IMR-90 (cell line): ENCODE results near the gene KIAA0513. TPM values are rescaled to one million over a fixed set of nuclear protein-coding genes. Genes with fewer than 3 reads are reported as not detected.

Experiments used
- ATAC-seq: fragments of 200-7000 bp; cut with Tn5 transposase; 2 replicates; pipeline ENCODE4 v1.9.1; 2020; ENCODE audit warnings: low read depth, mild to moderate bottlenecking, moderate library complexity
- BruUV-seq: library from RNA; stranded (reverse); fragments of 400-500 nt; replicated peaks from 2 replicates; lab custom pipeline; 2021; lab: Mats Ljungman, UMichigan
- CTCF ChIA-PET: fragments of 300-600 bp; formaldehyde crosslinking; extraction: SDS; loops from one replicate; lab custom pipeline; 2021; ENCODE audit warnings: antibody characterized with exemption; lab: Yijun Ruan, JAX
- POLR2A ChIA-PET: fragments of 300-600 bp; sonication (Branson Sonifier 250); formaldehyde crosslinking; loops from one replicate; lab custom pipeline; 2022; ENCODE audit warnings: antibody characterized with exemption; ENCODE audit not compliant: unreplicated experiment; lab: Charles Lee
- DNase-seq: peaks from one replicate; pipeline ENCODE4 v3.0.0; 2013
- H2AFZ ChIP-seq: replicated peaks from 2 replicates; pipeline ENCODE3; 2013; ENCODE audit warnings: low read length, mild to moderate bottlenecking; ENCODE audit not compliant: poor library complexity
- H2AK5ac ChIP-seq: 2 replicates; pipeline ENCODE4 v1.6.1; 2013; ENCODE audit warnings: low read depth, low read length, inconsistent platforms
- H2AK9ac ChIP-seq: replicated peaks from 2 replicates; pipeline ENCODE3; 2013; ENCODE audit warnings: mild to moderate bottlenecking, low read depth, low read length, moderate library complexity; ENCODE audit not compliant: poor library complexity
- H2BK120ac ChIP-seq: 2 replicates; pipeline ENCODE4 v1.6.1; 2013; ENCODE audit warnings: low read depth, low read length, inconsistent platforms
- H2BK15ac ChIP-seq: 3 replicates; pipeline ENCODE4 v1.6.1; 2013; ENCODE audit warnings: low read depth, low read length, inconsistent platforms
- H2BK20ac ChIP-seq: 2 replicates; pipeline ENCODE4 v1.6.1; 2013; ENCODE audit warnings: low read depth, mild to moderate bottlenecking, inconsistent platforms, low read length, moderate library complexity
- H2BK5ac ChIP-seq: 2 replicates; pipeline ENCODE4 v1.6.1; 2013; ENCODE audit warnings: mild to moderate bottlenecking, low read depth, low read length, inconsistent platforms; ENCODE audit not compliant: poor library complexity, severe bottlenecking
- H3K14ac ChIP-seq: replicated peaks from 2 replicates; pipeline ENCODE4 v1.6.1; 2013; ENCODE audit warnings: low read depth, low read length, inconsistent platforms
- H3K18ac ChIP-seq: 2 replicates; pipeline ENCODE4 v1.6.1; 2013; ENCODE audit warnings: low read depth, low read length, control low read depth
- H3K23ac ChIP-seq: 2 replicates; pipeline ENCODE4 v1.6.1; 2013; ENCODE audit warnings: low read depth, low read length, inconsistent platforms
- H3K27ac ChIP-seq: 2 replicates; pipeline ENCODE4 v1.5.1; 2013; ENCODE audit warnings: mild to moderate bottlenecking, control low read depth, low read length; ENCODE audit not compliant: insufficient read depth
- H3K27me3 ChIP-seq: 2 replicates; pipeline ENCODE4 v1.6.1; 2013; ENCODE audit warnings: low read length; ENCODE audit not compliant: control insufficient read depth, insufficient read depth
- H3K36me3 ChIP-seq: 2 replicates; pipeline ENCODE4 v1.6.1; 2013; ENCODE audit warnings: low read length, mixed read lengths; ENCODE audit not compliant: control insufficient read depth, insufficient read depth
- H3K4ac ChIP-seq: 2 replicates; pipeline ENCODE4 v1.6.1; 2013; ENCODE audit warnings: low read depth, low read length, inconsistent platforms
- H3K4me1 ChIP-seq: 2 replicates; pipeline ENCODE4 v1.6.1; 2013; ENCODE audit warnings: low read length, mixed read lengths; ENCODE audit not compliant: control insufficient read depth, insufficient read depth
- H3K4me2 ChIP-seq: 2 replicates; pipeline ENCODE4 v1.6.1; 2013; ENCODE audit warnings: low read depth, mild to moderate bottlenecking, control low read depth, low read length, moderate library complexity
- H3K4me3 ChIP-seq: 2 replicates; pipeline ENCODE4 v1.5.1; 2013; ENCODE audit warnings: low read depth, mild to moderate bottlenecking, control low read depth, low read length, moderate library complexity; ENCODE audit not compliant: insufficient read depth
- H3K56ac ChIP-seq: 2 replicates; pipeline ENCODE4 v1.6.1; 2013; ENCODE audit warnings: low read length, inconsistent platforms; ENCODE audit not compliant: insufficient read depth; ENCODE audit errors: extremely low read depth
- H3K79me1 ChIP-seq, 2 experiments: 2 replicates each; pipeline ENCODE4 v1.6.1; 2013; ENCODE audit warnings: low read length in 2 of 2, inconsistent platforms in 1 of 2, low read depth in 1 of 2
- H3K9ac ChIP-seq: 2 replicates; pipeline ENCODE4 v1.6.1; 2013; ENCODE audit warnings: low read depth, low read length, control low read depth
- H3K9me1 ChIP-seq: 2 replicates; pipeline ENCODE4 v1.6.1; 2013; ENCODE audit warnings: low read length, inconsistent platforms; ENCODE audit not compliant: insufficient read depth
- H3K9me3 ChIP-seq: 2 replicates; pipeline ENCODE4 v1.6.1; 2013; ENCODE audit warnings: low read length; ENCODE audit not compliant: control insufficient read depth, insufficient read depth
- H4K20me1 ChIP-seq: 2 replicates; pipeline ENCODE4 v1.6.1; 2013; ENCODE audit warnings: low read length, inconsistent platforms; ENCODE audit not compliant: insufficient read depth
- H4K5ac ChIP-seq: 2 replicates; pipeline ENCODE4 v1.6.1; 2013; ENCODE audit warnings: mild to moderate bottlenecking, low read depth, low read length, control low read depth
- H4K8ac ChIP-seq, 2 experiments: 2 replicates each; pipeline ENCODE4 v1.6.1; 2013; ENCODE audit warnings: low read depth in 2 of 2, low read length in 2 of 2, control low read depth in 1 of 2, inconsistent platforms in 1 of 2
- H4K91ac ChIP-seq: 2 replicates; pipeline ENCODE4 v1.6.1; 2013; ENCODE audit warnings: low read depth, low read length, inconsistent platforms; ENCODE audit not compliant: insufficient read depth
- BHLHE40 ChIP-seq: fragments of 150-350 bp; IDR thresholded peaks from 2 replicates; pipeline ENCODE4 v1.6.1; 2016; ENCODE audit warnings: mild to moderate bottlenecking, low read depth, low read length
- CEBPB ChIP-seq: IDR thresholded peaks from 2 replicates; pipeline ENCODE4 v1.6.1; 2012; ENCODE audit warnings: low read depth, low read length, improper control_type of control experiment
- CHD1 ChIP-seq: IDR thresholded peaks from 2 replicates; pipeline ENCODE4 v1.6.1; 2012; ENCODE audit warnings: low read depth, low read length, improper control_type of control experiment
- CTCF ChIP-seq: conservative IDR thresholded peaks from 2 replicates; pipeline ENCODE4 v1.5.1; 2012; ENCODE audit warnings: mild to moderate bottlenecking, low read depth, low read length, improper control_type of control experiment
- ELK1 ChIP-seq: fragments of 150-350 bp; IDR thresholded peaks from 2 replicates; pipeline ENCODE4 v1.6.1; 2016; ENCODE audit warnings: low read depth, mild to moderate bottlenecking, low read length, moderate library complexity, borderline replicate concordance
- FOS ChIP-seq: fragments of 150-350 bp; IDR thresholded peaks from 2 replicates; pipeline ENCODE4 v1.6.1; 2016; ENCODE audit warnings: low read depth, low read length
- MAFK ChIP-seq: IDR thresholded peaks from 2 replicates; pipeline ENCODE4 v1.6.1; 2012; ENCODE audit warnings: low read depth, low read length, improper control_type of control experiment
- MAZ ChIP-seq: IDR thresholded peaks from 2 replicates; pipeline ENCODE4 v1.6.1; 2012; ENCODE audit warnings: low read depth, mild to moderate bottlenecking, low read length, improper control_type of control experiment, moderate library complexity, borderline replicate concordance
- MXI1 ChIP-seq: IDR thresholded peaks from 2 replicates; pipeline ENCODE4 v1.6.1; 2012; ENCODE audit warnings: low read depth, mild to moderate bottlenecking, low read length, moderate library complexity, borderline replicate concordance
- NFE2L2 ChIP-seq: fragments of 150-350 bp; IDR thresholded peaks from 2 replicates; pipeline ENCODE4 v1.6.1; 2016; ENCODE audit warnings: low read depth, mild to moderate bottlenecking, low read length
- RAD21 ChIP-seq: IDR thresholded peaks from 2 replicates; pipeline ENCODE4 v1.6.1; 2012; ENCODE audit warnings: low read length, improper control_type of control experiment
- RCOR1 ChIP-seq: IDR thresholded peaks from 2 replicates; pipeline ENCODE4 v1.6.1; 2012; ENCODE audit warnings: mild to moderate bottlenecking, low read length, improper control_type of control experiment; ENCODE audit not compliant: insufficient replicate concordance
- SMC3 ChIP-seq: fragments of 150-350 bp; IDR thresholded peaks from 2 replicates; pipeline ENCODE4 v1.6.1; 2016; ENCODE audit warnings: low read depth, mild to moderate bottlenecking, antibody characterized with exemption, low read length, moderate library complexity
- WGBS, 2 experiments: methylation state at CpG; one replicate each; pipeline versions ENCODE4 v1.1.5 to v1.1.7; 2013; ENCODE audit warnings: missing lambda C conversion rate in 2 of 2; ENCODE audit not compliant: insufficient read length in 1 of 2; ENCODE audit errors: extremely low coverage in 2 of 2; 5-methylcytosine and 5-hydroxymethylcytosine counted together
- dilution Hi-C: fragments of 300-500 bp; cut with HindIII; formaldehyde crosslinking; loops from one replicate; pipeline ENCODE4 v1.14.3; 2018; ENCODE audit warnings: low sequenced_read_pairs; ENCODE audit not compliant: unreplicated experiment
- in situ Hi-C: fragments of 300-500 bp; cut with MboI; formaldehyde crosslinking; loops from 3 replicates; pipeline ENCODE4 v1.14.3; 2019; ENCODE audit warnings: low sequenced_read_pairs, inconsistent platforms, mixed read lengths
- intact Hi-C: fragments of 100-400 bp; cut with micrococcal nuclease; formaldehyde crosslinking; loops from 2 replicates; pipeline ENCODE4 v1.10.0; 2022
- polyA plus RNA-seq, 3 experiments: library from polyadenylated mRNA; depleted of rRNA; stranded (reverse); fragments of >200 nt; gene quantifications; 2 replicates each; pipeline ENCODE4 v1.2.3, GENCODE V29; 2012; ENCODE audit warnings: low replicate concordance in 1 of 3
- total RNA-seq: library from RNA; depleted of rRNA; stranded (reverse); fragments of >200 nt; gene quantifications from 2 replicates; pipeline ENCODE4 v1.2.3, GENCODE V29; 2012

KIAA0513 gene
- total and polyA plus RNA-seq, 2 of the 4 experiments (the other 2 are of a cell fraction) = 9.5 TPM

GRCh38 chr16:85007496-85008214 lies 19.9 kb upstream of the KIAA0513 start:
- 0 out of 4 replicates have a peak overlapping the region, but pooled peaks of 1 of the 2 experiments have one; percentile 1 for H4K8ac ChIP-seq
- 90% methylated on average over 2 of the region's 7 CpGs; no CpG with 5 or more reads in 1 of the 2 experiments for WGBS, 2 experiments
- peaks cover 13% of the 10 kb centered on the region; the same call in 1 of the 2 replicates for H4K20me1 ChIP-seq
- peak overlapping the region; percentile 6; the same call in 1 of the 2 replicates for H3K23ac ChIP-seq
- H2BK20ac ChIP-seq = no peak overlapping the region
- peak overlapping the region; percentile 63; the same call in 1 of the 2 replicates for H2AK5ac ChIP-seq
- no peak overlapping the region for H3K9ac ChIP-seq
- intact Hi-C loops (no loop called here), in situ Hi-C loops (no loop called here), dilution Hi-C loops (no loop called here)
- H3K27ac ChIP-seq = no peak overlapping the region
- H3K4ac ChIP-seq = no peak overlapping the region
- peaks cover 2% of the 10 kb centered on the region; the same call in 1 of the 2 replicates for H3K36me3 ChIP-seq
- no peaks in the 10 kb centered on the region for H3K27me3 ChIP-seq
- H2BK15ac ChIP-seq = no peak overlapping the region; the same call in 2 of the 3 replicates
- peaks cover 31% of the 10 kb centered on the region for H3K4me1 ChIP-seq
- ChIA-PET CTCF (no interaction called here), POLR2A (no interaction called here)
- no peak overlapping the region; the same call in 1 of the 2 replicates for H3K18ac ChIP-seq
- H3K4me2 ChIP-seq = no peak overlapping the region; the same call in 1 of the 2 replicates
- H3K9me3 ChIP-seq = no peaks in the 10 kb centered on the region
- no peak overlapping the region for H3K4me3 ChIP-seq
- H2BK120ac ChIP-seq = no peak overlapping the region
- no peak overlapping the region; the same call in 1 of the 2 replicates for H3K14ac ChIP-seq
- H3K9me1 ChIP-seq = peaks cover 27% of the 10 kb centered on the region
- ATAC-seq = no peak
- H2AFZ ChIP-seq = no peak overlapping the region
- H4K5ac ChIP-seq = no peak overlapping the region
- no peak overlapping the region for H4K91ac ChIP-seq
- H3K79me1 ChIP-seq = peaks cover 9 to 64% of the 10 kb centered on the region in 2 experiments; a peak in 3 of 4 replicates
- no peak overlapping the region for H2AK9ac ChIP-seq
- TF ChIP-seq MAFK (no peak), RCOR1 (no peak), MAZ (no peak), RAD21 (no peak), ELK1 (no peak), CEBPB (no peak), FOS (no peak), BHLHE40 (no peak), CTCF (no peak), NFE2L2 (no peak), SMC3 (no peak), CHD1 (no peak), MXI1 (no peak)
- BruUV-seq = no TSS peak
- no peak overlapping the region for H3K56ac ChIP-seq
- peak overlapping the region; percentile 16 for H2BK5ac ChIP-seq
- no peak for DNase-seq
